SU-DHL-6 (cell line): ENCODE measurements around the gene EME1.

ENCODE experiments used
- EZH2phosphoT487 ChIP-seq: fragments of 200-600 bp; sonication (generic), shearing (Covaris generic); conservative IDR thresholded peaks from 2 replicates; pipeline ENCODE4 v1.6.1; 2018; ENCODE audit warnings: mild to moderate bottlenecking, antibody characterized with exemption, low read length, moderate library complexity, mixed read lengths
- TF ChIP-seq, protein P1 (sequence below): fragments of 200-600 bp; sonication (generic); IDR thresholded peaks from one replicate; pipeline ENCODE4 v1.5.1; 2017; ENCODE audit warnings: antibody characterized with exemption, mild to moderate bottlenecking, low read length, moderate library complexity; ENCODE audit not compliant: insufficient read depth, poor library complexity, severe bottlenecking

DNA sequence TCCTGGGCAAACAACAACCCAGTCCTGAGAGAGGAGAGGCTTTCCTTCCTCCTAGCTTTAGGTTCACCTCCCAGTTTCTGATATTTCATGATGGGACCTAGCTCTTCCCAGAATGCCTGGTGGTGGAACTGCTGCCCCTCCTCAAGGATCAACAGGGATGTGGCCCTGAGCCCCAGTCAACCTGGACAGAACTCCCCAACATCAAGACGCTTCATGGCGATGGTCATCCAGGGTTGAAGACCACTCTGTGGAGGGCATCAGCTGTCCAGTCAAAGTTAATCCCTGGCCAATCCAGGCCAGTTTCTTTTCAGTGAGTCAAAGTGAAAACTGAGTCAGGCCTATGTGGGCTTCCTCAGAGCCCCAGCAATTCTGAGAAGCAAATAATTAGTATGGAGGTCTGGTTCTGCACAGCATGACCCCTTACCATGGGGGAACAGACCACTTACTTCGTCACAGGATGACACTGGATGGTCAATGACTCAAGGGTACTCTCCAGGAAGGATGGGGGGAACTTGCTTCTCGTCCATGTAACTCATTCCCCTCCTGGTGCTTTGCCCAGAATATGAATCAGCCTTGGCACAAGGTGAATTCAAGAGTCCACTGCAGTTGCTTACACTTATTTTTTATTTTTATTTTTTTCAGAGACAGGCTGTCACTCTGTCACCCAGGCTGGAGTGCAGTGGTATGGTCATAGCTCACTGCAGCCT lies 41.8 kb upstream of the EME1 start:
- no peak for TF ChIP-seq EZH2phosphoT487
- TF ChIP-seq, protein P1, sequence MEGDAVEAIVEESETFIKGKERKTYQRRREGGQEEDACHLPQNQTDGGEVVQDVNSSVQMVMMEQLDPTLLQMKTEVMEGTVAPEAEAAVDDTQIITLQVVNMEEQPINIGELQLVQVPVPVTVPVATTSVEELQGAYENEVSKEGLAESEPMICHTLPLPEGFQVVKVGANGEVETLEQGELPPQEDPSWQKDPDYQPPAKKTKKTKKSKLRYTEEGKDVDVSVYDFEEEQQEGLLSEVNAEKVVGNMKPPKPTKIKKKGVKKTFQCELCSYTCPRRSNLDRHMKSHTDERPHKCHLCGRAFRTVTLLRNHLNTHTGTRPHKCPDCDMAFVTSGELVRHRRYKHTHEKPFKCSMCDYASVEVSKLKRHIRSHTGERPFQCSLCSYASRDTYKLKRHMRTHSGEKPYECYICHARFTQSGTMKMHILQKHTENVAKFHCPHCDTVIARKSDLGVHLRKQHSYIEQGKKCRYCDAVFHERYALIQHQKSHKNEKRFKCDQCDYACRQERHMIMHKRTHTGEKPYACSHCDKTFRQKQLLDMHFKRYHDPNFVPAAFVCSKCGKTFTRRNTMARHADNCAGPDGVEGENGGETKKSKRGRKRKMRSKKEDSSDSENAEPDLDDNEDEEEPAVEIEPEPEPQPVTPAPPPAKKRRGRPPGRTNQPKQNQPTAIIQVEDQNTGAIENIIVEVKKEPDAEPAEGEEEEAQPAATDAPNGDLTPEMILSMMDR = no peak
